CMK (cell line): Measurements from ENCODE around the gene THADA.
A peak's percentile ranks its signal among the peaks of the same experiment; 100 is the strongest.

Experiments used
- DNase-seq: peaks from one replicate; pipeline ENCODE4 v3.0.0-alpha.2; 2010; ENCODE audit warnings: low read depth

Gene THADA

DNA sequence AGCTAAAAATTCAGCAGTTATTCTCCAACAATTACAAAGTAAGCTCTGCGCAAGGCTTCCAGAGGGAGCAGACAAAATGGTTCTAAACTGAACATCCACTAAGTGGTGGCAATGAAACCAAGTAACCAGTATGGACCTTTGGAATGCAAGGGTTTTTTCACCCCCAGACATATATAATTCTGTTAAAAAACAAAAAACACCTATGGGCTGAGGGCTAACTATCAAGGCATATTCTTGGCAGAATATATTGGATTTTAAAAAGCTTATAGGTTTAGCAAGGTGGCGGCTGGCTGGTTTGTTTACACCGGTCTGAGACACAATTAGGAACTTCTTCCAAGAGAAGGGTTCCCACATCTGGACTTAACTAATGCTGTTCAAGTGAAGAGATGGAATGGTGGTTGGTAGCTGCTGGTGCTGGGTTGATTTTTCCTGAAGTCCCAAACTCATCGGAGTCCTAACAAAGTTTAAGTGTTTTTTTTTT is 372.3 kb downstream of the THADA start:
- no peak for DNase-seq

DNA sequence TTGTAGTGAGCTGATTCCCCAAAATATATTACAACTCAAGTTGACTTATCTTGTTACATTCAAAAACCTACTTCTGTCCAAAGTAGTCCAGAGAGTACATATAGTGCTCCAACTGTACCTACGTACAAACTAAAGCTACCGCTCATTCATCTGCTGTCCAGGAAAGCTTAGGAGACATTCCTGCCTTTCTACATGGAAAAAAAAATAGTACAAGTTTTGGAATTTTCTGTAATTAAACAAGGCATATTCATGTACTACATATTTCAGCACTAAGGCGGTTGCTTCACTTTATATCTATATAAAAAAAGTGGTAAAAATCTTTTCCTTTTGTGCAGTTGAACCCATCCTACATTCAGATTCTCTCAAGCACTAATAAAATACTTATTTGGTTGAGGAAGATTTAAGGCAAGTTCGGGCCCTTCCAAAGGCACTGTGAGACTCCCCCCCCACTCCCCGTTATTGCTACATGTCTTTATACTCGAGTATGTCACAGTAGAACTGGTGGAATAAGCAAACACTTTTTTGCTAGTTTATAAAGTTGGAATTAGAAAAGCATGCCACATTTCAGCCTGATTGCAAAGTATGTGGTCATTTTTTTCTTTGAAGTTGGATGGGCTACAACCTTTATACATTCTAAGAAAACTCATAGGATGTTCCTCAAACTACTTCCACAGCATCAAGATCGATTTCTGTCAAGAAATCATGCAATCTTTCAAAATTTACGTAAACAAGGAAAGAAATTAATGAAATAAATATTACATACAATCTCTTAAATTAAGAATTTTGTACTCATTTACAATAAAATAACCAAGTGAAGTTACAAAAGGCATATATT is 373.1 kb downstream of the THADA start:
- no peak for DNase-seq

DNA sequence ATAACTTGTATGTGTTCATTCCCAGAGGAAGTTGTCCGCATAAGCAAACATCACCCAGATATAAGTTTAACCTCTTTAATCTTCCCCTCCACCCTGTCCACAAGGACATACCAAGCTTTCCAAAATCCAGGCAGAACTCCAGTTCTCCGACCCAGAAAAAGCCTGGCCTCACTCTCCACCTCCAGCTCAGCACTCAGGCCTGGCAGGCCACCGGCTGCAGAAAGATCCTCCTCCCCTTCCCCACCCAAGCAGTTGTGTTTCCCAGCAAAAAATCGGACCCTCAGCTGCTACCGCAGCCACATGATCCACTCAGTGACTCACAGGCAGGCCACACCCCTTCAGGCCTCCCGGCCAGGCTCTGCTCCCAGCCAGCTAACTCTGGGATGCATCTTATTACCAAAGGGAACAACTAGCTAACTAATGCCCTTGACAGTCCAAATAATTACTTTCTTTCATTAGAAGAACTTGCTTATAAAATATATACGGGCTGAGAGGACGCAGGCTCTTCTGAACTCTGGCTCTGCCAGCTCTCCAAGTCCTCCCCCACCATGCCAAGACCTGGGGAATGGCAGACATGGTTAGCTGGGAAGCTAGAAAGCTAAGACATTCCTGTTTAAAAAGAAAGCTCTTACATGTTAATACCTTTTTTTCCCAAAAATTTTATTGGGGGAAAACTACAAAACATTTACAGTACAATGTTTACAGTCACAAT is 373.9 kb downstream of the THADA start:
- peak; percentile 80 for DNase-seq

DNA sequence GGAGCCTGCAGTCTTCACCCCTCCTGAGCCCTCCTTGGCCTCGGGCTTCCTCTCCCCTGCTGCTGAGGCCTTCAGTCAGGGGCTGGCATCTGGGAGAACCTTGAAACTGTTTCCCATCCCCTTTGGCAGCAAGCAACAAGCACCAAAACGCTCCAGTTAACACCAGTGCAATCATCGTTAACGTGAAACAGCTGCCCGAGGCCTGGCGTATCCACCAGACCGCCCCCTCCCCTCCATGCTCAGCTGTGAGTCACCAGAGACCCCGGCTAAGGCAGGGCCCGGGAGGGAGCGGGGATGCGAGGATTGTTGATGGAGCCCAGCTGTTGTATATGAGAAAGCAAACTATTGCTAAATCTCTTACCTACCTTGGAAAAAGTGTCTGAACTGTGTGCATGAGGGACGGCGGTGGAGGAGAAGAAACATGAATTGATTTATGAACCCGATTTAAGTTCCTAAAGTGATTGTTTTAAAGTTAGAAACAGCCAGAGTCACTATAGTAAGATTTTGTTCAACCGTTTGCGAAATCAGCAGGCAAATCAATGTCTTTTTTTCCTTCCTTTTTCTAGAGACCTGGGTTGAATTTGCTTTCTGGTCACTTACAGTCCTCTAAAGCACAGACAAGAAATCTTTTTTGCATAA is 374.6 kb downstream of the THADA start:
- DNase-seq, result no peak

DNA sequence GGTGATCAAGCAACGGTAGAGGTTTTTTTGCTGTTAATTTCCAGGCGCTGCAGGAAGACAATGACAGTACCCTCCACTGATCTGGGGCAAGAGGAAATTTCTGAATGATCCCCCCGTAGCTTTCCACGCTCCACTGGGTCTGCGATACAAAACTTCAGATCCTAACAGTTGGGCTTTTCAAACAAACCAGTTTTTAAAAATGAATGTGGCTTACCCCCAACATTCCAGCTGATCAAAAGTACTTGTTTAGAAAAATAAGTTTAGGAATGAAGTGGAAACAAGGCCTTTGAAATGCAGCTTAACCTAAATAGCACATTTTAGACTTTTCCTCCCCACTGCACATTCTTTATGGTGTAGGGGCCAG is 375.1 kb downstream of the THADA start:
- DNase-seq, result no peak

DNA sequence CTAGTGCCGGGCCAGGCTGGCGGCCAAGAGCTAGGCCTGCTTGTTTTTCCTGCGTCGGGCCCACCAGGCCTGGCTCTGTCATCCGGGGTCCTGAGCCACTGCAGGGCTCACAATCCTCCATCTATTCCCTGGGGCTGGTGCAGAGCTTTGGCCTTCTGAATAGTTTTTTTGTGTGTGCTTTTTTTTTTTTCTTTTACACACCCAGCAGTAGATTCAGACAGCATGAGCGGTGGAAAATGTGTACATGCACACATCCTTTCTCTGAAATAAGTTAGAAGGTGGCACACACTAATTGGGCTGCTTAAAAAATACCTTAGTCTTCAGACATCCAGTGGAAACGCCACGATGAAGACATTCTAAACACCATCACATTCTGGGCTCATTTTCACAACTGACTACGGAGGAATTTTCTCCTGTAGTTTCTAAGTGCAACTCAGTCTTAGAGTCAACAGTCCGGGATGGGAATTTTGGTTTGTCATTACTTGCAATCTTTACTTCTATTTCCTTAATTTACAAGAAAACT is 375.5 kb downstream of the THADA start:
- DNase-seq, result no peak

DNA sequence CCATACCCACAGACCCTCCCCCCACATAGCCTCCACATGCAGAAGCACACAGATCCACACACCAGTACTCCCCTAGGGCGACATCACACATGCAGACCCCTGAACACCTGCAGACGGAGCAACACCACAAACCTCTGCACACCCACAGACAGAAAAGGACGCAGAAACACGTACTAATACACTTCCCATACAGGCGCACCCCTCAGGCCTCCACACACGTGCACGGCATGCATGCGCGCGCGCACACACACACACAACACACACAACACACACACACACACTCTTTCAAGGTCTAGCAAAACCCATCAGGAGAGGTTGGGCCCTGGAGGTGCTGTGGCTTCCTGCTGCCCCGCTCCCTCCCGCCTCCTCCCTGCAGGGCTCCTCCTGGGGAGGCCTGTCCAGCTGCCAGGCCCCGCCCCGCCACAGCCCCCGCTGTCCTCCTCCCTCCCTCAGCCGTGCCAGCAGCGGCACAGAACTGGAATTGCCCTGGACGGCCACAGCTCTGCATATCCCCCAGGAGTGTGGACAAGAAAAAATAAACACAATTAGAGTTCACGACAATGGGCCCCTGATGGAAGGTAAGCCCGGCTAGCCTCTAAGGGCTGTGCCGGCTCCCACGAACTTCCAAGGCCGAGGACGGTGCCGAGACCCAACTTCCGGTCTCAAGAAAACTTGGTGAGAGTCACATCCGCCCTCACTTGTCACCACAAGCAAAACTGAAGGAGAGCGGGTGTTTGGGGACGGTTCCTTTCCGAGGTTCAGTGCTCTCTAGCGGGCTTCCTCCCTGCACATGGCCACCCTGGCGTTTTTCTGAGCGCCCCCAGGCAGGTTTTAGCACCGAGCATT is 376.2 kb downstream of the THADA start:
- peak; percentile 90 for DNase-seq

DNA sequence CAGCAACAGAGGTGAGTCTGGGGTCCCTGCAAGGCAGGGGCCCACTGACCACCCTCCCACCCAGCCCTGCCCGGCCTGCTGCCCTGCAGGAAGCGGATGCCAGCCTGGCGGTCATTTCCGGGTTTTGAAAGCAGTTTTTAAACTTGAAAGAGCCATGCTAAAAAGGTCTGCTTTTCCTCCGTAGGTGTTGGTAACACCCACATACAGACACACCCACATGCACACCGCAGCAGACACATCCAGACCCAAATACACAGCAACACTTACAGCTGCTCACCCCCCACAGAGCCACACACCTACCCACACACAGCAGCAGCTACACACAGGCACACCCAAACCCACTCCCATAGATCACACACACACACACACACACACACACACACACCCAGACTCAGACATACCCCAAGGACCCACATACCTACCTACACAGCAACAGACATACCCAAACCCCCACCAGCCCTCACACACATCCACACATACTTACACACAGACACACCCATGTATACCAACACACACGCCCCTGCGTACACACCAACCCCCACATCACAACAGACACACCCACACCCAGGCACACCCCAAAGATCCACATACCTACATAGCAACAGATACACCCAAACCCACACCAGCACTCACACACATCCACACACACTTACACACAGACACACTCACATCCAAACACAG is 377.0 kb downstream of the THADA start:
- DNase-seq, result no peak

DNA sequence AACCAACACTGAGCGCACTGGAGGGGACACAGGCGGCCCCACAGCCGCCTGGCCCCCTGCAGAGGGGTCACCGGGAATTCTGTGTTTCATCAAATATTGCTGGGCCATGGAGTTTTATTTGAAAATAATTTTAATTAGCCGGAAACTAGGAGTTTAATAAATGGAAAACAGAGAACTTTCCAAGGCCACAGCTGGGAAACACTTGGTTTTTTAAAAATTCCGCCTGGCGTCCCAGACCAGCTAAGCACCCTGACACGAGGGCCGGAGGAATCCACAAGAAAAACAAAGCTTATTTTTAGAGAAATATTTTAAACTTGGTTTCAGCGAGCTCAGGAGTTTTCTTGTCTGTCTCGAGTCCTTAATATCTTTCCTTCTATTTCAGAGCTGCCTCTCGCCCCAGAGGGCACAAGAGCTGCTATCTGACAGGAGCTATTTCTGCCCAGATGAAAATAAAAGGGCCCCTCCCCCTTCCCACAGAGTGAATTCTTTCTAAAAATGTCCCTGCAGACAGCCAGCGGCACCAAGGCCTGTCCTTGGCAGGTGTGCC is 377.6 kb downstream of the THADA start:
- DNase-seq, result no peak

DNA sequence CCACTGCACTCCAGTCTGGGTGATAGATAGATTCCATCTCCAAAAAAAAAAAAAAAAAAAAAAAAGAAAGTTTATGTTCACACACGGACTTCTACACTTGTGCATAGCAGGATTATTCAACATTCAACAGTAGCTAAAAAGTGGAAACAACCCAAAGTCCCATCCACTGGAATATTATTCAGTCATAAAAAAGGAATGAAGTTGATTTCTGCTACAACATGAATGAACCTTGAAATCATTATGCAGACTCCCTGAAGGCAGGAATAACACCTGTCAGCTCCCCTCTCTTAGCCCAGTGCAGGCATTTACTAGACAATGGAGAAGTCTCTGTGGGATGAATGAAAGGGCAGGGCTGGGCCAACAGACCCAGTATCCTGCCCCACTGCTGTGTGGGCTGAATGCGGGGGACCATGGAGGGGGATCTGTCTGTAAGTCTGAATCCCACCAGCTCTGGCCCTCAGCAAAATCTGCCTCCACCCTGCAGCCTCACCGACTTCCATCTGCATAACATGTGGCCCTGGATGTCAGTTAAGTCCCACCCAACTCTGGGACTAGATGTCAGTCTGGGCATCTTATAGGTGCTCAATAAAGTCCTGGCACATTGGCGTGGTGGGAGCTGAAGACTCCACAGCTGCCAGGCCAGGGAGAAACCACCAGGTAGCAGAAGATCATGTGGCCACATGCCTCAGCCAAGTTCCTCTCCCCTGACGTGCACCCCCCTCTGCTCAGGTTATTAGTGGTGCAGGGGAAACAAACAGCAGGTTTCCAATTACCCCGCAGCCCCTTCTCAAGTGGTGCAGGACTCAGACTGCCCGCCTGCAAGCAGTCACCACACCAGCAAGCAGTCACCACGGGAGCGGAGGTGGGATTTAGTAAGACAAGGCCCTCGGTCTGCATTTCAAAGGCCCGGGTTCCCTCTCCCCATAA is 378.3 kb downstream of the THADA start:
- no peak for DNase-seq

DNA sequence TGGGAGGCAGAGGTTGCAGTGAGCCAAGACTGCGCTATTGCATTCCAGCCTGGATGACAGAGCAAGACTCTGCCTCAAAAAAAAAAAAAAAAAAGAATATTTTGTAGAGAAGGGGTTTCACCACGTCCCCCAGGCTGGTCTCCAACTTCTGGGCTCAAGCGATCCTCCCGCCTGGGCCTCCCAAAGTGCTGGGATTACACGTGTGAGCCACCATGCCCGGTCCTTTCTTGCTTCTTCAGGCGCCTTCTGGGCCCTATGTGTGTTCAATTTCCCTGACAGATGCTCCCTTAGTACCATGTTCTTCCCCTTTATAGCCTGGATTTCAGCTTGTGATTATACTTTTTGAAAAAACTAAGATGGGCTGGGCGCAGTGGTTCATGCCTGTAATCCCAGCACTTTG is 379.2 kb downstream of the THADA start:
- DNase-seq, result no peak

DNA sequence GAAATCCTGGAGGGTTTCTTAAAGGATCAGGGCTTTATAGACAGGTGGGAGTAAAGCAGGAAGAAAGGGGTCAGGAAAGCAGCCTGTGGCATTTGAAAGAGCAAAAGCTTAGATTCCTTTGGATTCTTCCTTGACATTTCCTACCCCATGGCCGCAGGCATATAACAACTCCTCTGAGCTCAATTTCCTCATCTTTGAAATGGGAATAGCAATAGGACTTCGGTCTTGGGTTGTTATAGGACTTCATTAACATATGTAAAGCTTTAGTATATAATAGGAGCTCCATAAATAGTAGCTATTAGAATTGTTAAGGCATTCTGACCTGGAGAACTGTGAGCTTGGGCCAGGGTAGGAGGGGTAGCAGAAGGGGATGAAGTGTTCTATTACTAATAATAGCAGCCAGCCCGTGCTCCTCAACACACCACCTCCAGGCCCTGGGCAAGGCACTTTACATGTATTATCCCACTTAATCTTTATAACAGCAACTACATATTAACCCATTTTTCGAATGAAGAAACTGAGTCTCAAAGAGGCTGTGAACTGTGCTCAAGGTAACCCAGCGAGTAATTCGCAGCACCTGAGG is 380.1 kb downstream of the THADA start:
- no peak for DNase-seq

DNA sequence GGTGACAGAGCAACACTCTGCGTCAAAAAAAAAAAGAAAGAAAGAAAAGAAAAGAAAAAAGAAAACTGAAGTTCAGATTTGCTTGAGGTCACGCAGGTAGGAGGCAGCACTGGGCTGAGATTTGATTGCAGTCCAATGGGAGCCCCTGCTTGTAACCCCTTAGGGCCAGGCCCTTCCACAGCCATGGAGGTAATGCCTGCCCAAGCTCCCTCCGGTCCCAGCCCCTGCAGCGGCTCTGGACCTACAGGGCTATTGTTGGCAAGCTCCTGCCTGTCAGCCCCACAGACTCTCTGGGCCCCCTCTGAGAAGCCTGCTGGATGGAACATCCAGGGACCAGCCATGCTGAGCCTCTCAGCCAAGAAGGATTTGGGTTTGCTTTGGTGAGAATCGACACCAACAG is 381.6 kb downstream of the THADA start:
- DNase-seq, result no peak

DNA sequence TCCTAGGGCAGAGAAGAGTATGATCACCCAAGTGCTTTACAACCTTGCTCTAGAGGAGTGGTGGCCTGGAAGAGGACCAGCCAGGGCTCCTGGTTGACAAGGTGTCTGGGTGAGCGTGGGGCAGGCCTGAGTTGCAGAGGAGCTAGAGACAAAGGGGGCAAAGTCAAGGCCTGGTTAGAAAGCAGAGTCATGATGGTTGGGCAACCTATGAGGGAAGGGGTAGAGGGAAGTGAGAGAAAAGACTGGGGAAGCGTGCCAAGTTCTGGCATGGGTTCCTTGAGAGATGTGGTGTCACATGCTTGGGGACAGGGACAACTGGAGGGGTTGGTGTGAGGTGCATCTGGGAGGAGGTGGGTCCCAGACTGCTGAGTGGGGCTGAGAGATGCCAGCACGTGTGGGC is 382.9 kb downstream of the THADA start:
- DNase-seq, result no peak

DNA sequence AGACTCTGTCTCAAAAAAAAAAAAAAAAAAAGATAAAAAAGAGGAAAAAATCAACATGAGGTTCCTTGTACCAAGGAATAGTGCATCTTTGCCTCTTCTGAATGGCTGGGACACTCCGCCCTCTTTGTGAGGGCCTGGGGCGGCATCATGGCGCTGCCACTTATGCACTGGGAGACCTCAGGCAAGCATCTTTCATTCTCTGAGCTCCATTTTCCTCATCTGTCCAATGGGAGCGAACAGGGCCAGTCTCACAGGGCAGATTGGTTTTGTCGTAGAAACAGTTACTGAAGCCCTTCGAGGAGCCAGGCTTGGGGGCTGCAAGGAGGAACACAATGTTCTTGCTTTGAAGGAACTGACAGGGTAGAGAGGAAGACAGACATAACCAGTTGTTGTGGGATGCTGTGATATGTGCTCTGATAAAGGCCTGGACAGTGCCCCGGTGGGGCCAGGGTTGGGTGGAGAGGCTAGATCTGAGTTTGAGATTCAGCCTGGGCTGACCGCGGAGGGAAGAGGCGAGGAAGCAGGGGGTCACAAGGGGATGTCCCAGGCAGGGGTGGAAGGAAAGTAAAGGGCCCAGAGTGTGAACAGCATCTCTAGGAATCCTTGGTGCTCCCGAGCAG is 383.5 kb downstream of the THADA start:
- peak; percentile 86 for DNase-seq

DNA sequence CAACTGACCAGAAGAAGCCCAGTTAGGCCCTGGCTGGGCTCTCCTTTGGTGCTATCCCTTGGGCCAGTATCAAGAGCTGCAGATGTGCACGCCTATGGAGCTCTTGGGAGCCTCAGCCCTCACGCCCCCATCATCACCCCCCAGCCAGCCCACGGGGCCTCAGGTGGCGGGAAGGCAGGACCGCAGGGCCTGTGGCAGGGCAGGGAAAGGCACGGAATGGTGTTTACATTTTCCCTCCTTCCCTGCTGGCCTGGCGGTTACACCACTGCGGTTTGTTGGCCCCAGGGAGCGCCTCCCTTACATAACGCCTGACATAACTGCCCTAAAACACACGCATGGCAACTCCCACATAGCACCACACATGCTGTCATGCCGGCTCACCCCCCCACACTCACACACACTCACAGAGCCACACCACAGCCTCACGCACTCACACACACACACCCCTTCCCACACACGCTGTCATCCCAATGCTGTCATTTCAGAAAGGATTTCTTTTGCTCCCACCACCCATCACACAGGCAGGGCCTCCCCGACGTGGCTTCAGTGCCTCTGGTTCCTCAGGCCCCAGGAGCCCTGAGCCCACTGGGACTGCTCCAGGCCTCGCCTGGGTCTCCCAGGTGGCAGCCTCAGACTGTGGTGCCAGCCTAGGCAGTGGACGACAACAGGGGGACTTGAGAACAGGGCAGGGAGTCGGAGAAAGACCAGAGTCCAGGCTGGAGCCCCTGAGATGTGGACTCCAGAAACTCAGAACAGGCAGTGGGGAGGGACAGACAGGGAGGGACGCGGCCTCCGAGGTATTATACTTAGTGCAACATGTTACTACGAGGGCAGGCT is 385.2 kb downstream of the THADA start:
- DNase-seq, result peak; percentile 85

DNA sequence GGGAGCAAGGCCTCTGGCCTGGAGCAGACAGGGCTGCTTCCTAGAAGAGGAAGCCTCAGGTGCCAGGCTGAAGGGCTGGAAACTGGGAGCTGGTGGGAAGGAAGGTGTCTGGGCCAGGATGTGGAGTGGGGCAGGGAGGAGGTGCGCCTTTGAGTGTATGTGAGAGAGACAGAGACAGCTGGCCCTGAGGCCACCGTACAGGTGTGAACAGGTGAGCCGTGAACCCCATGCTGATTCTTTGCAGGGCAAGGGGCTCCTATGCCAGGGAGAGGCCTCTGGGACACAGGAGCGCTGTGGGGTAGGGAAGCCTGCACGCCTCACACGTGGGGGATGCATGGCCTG is 385.7 kb downstream of the THADA start:
- DNase-seq, result no peak

DNA sequence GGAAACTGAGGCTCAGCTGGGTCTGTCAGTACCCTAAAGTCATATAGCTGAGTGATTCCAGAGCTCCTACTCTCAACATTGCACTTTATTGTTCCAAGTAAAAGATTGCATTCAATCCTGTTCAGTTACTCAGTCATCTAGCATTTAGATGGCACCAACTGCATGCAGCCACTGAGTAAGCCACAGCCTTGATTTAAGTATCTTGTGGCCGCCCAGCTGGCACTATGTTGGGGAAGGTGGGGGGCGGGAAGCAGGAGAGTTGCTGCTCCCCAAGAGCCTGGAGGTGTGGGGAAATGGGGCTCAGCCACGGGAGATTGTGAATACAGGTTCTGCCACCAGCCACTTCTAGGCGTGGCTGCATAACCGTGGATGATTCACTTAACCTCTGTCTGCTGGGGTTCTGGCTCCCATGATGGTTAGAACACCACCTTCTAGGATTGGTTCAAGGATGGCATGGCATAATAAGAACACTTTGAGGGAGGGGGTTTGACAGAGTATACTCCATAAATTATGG is 386.6 kb downstream of the THADA start:
- DNase-seq, result no peak
